ENCODE results near the gene DBP. TPM values are rescaled to one million over a fixed set of nuclear protein-coding genes. Genes with fewer than 3 reads are reported as not detected.

DBP gene
- total and polyA plus RNA-seq, 2 of the 13 experiments (the other 11 are each of a cell fraction or from before 2014, with no cell fraction given), result 1.7 to 5.8 TPM

GRCh38 chr19:48608798-48609263 lies 28.3 kb downstream of the DBP start (continued):
- TF ChIP-seq HMGA1 (CRISPR knock-in tag; conservative IDR thresholded peaks at IDR 0.05) (no peak), CHD2 (IDR thresholded peaks at IDR 0.05; ENCODE audit: low read depth, low read length) (no peak), ZSCAN25 (CRISPR knock-in tag; IDR thresholded peaks at IDR 0.05) (no peak), KMT2B (CRISPR knock-in tag; IDR thresholded peaks at IDR 0.05) (no peak), ZNF850 (CRISPR knock-in tag; conservative IDR thresholded peaks at IDR 0.05) (no peak), ZFP90 (CRISPR knock-in tag; IDR thresholded peaks at IDR 0.05; ENCODE audit: borderline replicate concordance) (no peak), BHLHE40 (IDR thresholded peaks at IDR 0.05; ENCODE audit: low read length) (no peak), ZBTB46 (CRISPR knock-in tag; IDR thresholded peaks at IDR 0.05; ENCODE audit: borderline replicate concordance) (no peak), ZNF773 (CRISPR knock-in tag; IDR thresholded peaks at IDR 0.05; ENCODE audit: borderline replicate concordance) (no peak), ZBTB14 (CRISPR knock-in tag; IDR thresholded peaks at IDR 0.05) (no peak), PHF20 (CRISPR knock-in tag; IDR thresholded peaks at IDR 0.05) (no peak), NFYC (CRISPR knock-in tag; IDR thresholded peaks at IDR 0.05) (no peak), RBM22 (optimal IDR thresholded peaks at IDR 0.05; ENCODE audit: low read length) (no peak), RORA (CRISPR knock-in tag; IDR thresholded peaks at IDR 0.05) (no peak), XRCC5 (optimal IDR thresholded peaks at IDR 0.05; ENCODE audit: low read length) (peak; percentile 53), ZNF691 (CRISPR knock-in tag; IDR thresholded peaks at IDR 0.05; ENCODE audit: borderline replicate concordance, low read depth) (no peak), ONECUT2 (CRISPR knock-in tag; IDR thresholded peaks at IDR 0.05) (no peak), ZNF501 (CRISPR knock-in tag; IDR thresholded peaks at IDR 0.05) (no peak), ZBTB1 (CRISPR knock-in tag; IDR thresholded peaks at IDR 0.05; ENCODE audit: borderline replicate concordance) (no peak), ZBTB20 (CRISPR knock-in tag; IDR thresholded peaks at IDR 0.05; ENCODE audit: borderline replicate concordance, low read depth) (peak; percentile 20; the same call in 1 of the 2 replicates), ZFP1 (CRISPR knock-in tag; IDR thresholded peaks at IDR 0.05) (no peak), ZNF639 (CRISPR knock-in tag; conservative IDR thresholded peaks at IDR 0.05) (no peak), ZNF781 (CRISPR knock-in tag; IDR thresholded peaks at IDR 0.05; ENCODE audit: borderline replicate concordance, not compliant biosample characterization) (no peak), TRIM24 (CRISPR knock-in tag; IDR thresholded peaks at IDR 0.05) (no peak)

All from HepG2 (cell line).